B cell (primary cell): Measurements from ENCODE around the gene MEF2B. TPM values are rescaled to one million over a fixed set of nuclear protein-coding genes. Genes with fewer than 3 reads are reported as not detected.

Source experiments
- ATAC-seq: fragments of 200-7000 bp; cut with Tn5 transposase; one replicate; pipeline ENCODE4 v1.10.0; 2021; ENCODE audit warnings: low read depth, mild to moderate bottlenecking, moderate number of reproducible peaks, moderate library complexity
- CTCF ChIA-PET: fragments of 350-600 bp; sonication (Branson Sonifier 250); formaldehyde crosslinking; loops from one replicate; lab custom pipeline; 2021; ENCODE audit warnings: antibody characterized with exemption, inconsistent platforms; lab: Charles Lee
- POLR2A ChIA-PET: fragments of 350-600 bp; sonication (Branson Sonifier 250); formaldehyde crosslinking; loops from one replicate; lab custom pipeline; 2021; ENCODE audit warnings: antibody characterized with exemption; lab: Charles Lee
- DNase-seq: peaks from one replicate; pipeline ENCODE4 v3.0.0; 2013
- H2AFZ ChIP-seq: 2 replicates; pipeline ENCODE4 v1.6.1; 2012; ENCODE audit warnings: mild to moderate bottlenecking, low read depth, low read length; ENCODE audit not compliant: insufficient read depth, poor library complexity, severe bottlenecking
- H3K27ac ChIP-seq, 2 donors: 1 replicate in 1 of 2; 2 replicates in 1 of 2; pipeline ENCODE4 v1.5.1; 2012 to 2013; ENCODE audit warnings: low read length in 2 of 2, mild to moderate bottlenecking in 2 of 2, moderate library complexity in 1 of 2
- H3K27me3 ChIP-seq, 4 experiments: fragments of 200-600 bp in 1 of 4; sonication (generic) in 1 of 4; replicated peaks in 1 of 4; 1 replicate in 2 of 4; 2 replicates in 2 of 4; pipeline versions ENCODE4 v1.6.1 to v1.7.0; 2013 to 2016; ENCODE audit warnings: low read length in 3 of 4, mild to moderate bottlenecking in 2 of 4, mixed read lengths in 1 of 4, moderate library complexity in 1 of 4; ENCODE audit not compliant: insufficient read depth in 4 of 4, control insufficient read depth in 3 of 4; ENCODE audit errors: control extremely low read depth in 1 of 4
- H3K36me3 ChIP-seq, 2 experiments: replicated peaks in 1 of 2; 1 replicate in 1 of 2; 2 replicates in 1 of 2; pipeline versions ENCODE4 v1.6.1 to v1.7.1; 2013; ENCODE audit warnings: low read length in 1 of 2; ENCODE audit not compliant: insufficient read depth in 2 of 2, control insufficient read depth in 1 of 2; ENCODE audit errors: control extremely low read depth in 1 of 2, extremely low read depth in 1 of 2
- H3K4me1 ChIP-seq, 2 donors: fragments of 200-600 bp in 1 of 2; sonication (generic) in 1 of 2; 1 replicate in 1 of 2; 2 replicates in 1 of 2; pipeline versions ENCODE4 v1.5.1 to v1.6.1; 2013 to 2017; ENCODE audit warnings: low read length in 2 of 2; ENCODE audit not compliant: control insufficient read depth in 2 of 2, insufficient read depth in 2 of 2
- H3K4me2 ChIP-seq: replicated peaks from 2 replicates; pipeline ENCODE3; 2012; ENCODE audit warnings: mild to moderate bottlenecking, low read depth, low read length; ENCODE audit not compliant: poor library complexity, severe bottlenecking
- H3K4me3 ChIP-seq, 5 experiments: fragments of 200-600 bp in 1 of 5; sonication (generic) in 1 of 5; 1 replicate in 3 of 5; 2 replicates in 2 of 5; pipeline versions ENCODE4 v1.5.1 to v1.7.0; 2011 to 2016; ENCODE audit warnings: low read length in 4 of 5, mild to moderate bottlenecking in 4 of 5, low read depth in 2 of 5, control low read depth in 1 of 5, moderate library complexity in 1 of 5; ENCODE audit not compliant: insufficient read depth in 1 of 5; ENCODE audit errors: control extremely low read depth in 1 of 5, extremely low read depth in 1 of 5
- H3K79me2 ChIP-seq: fragments of 200-600 bp; sonication (generic); one replicate; pipeline ENCODE4 v1.6.0; 2016; ENCODE audit warnings: low read length; ENCODE audit not compliant: control insufficient read depth, insufficient read depth
- H3K9ac ChIP-seq: fragments of 200-600 bp; sonication (generic); 2 replicates; pipeline ENCODE4 v1.6.1; 2017; ENCODE audit warnings: mild to moderate bottlenecking, low read length, moderate library complexity
- H3K9me3 ChIP-seq, 3 donors: one replicate each; pipeline versions ENCODE4 v1.6.1 to v1.7.1; 2013; ENCODE audit warnings: low read length in 2 of 3; ENCODE audit not compliant: control insufficient read depth in 2 of 3, insufficient read depth in 1 of 3; ENCODE audit errors: control extremely low read depth in 1 of 3
- H4K20me1 ChIP-seq: 2 replicates; pipeline ENCODE4 v1.6.0; 2012; ENCODE audit warnings: mild to moderate bottlenecking, low read length; ENCODE audit not compliant: insufficient read depth, control insufficient read depth, poor library complexity, severe bottlenecking
- H3K27ac Mint-ChIP-seq: one replicate; pipeline ENCODE4 v1.8.0; 2021; ENCODE audit warnings: mixed read lengths
- H3K27me3 Mint-ChIP-seq: one replicate; pipeline ENCODE4 v1.8.0; 2021; ENCODE audit warnings: mixed read lengths
- H3K4me1 Mint-ChIP-seq: one replicate; pipeline ENCODE4 v1.8.0; 2021; ENCODE audit warnings: mixed read lengths
- H3K4me3 Mint-ChIP-seq: one replicate; pipeline ENCODE4 v1.8.0; 2021; ENCODE audit warnings: mixed read lengths
- H3K9me3 Mint-ChIP-seq: one replicate; pipeline ENCODE4 v1.8.0; 2022; ENCODE audit warnings: mixed read lengths; ENCODE audit not compliant: insufficient read depth
- CTCF ChIP-seq: fragments of 200-600 bp; IDR thresholded peaks from one replicate; pipeline ENCODE4 v1.8.0; 2022; ENCODE audit warnings: antibody characterized with exemption, mild to moderate bottlenecking
- EZH2 ChIP-seq: IDR thresholded peaks from 2 replicates; pipeline ENCODE4 v1.6.1; 2012; ENCODE audit warnings: borderline replicate concordance, low read depth, mild to moderate bottlenecking, moderate library complexity, low read length; ENCODE audit not compliant: insufficient read depth, poor library complexity, severe bottlenecking
- WGBS: methylation state at CpG from one replicate; pipeline ENCODE4 v1.1.5; 2013; ENCODE audit warnings: missing lambda C conversion rate; ENCODE audit not compliant: insufficient coverage; 5-methylcytosine and 5-hydroxymethylcytosine counted together
- intact Hi-C: fragments of 100-400 bp; cut with micrococcal nuclease; formaldehyde crosslinking; loops from one replicate; pipeline ENCODE4 v1.10.0; 2022
- polyA plus RNA-seq: library from polyadenylated mRNA; depleted of rRNA; stranded (reverse); fragments of >200 nt; gene quantifications from 2 replicates; pipeline ENCODE4 v1.2.3, GENCODE V29; 2012
- total RNA-seq, 2 donors: library from RNA; stranded (reverse); fragments of 120-200 nt in 1 of 2; gene quantifications; 1 replicate in 1 of 2; 2 replicates in 1 of 2; pipeline versions ENCODE4 v1.2.3 to v1.2.4, GENCODE V29; 2013 to 2022

Gene MEF2B
- total and polyA plus RNA-seq, 2 donors (not counting 1 experiment from before 2014, with no cell fraction given) = 4.6 to 5.5 TPM

- H3K4me1 Mint-ChIP-seq = peaks cover 4% of the 10 kb centered on the region
- H3K36me3 ChIP-seq = no peaks in the 10 kb centered on the region
- peaks cover 0 to 63% (median 31%) of the 10 kb centered on the region in 4 experiments for H3K27me3 ChIP-seq
- TF ChIP-seq EZH2 (no peak), CTCF (no peak)
- ATAC-seq (no peak), DNase-seq (no peak)
- intact Hi-C loops = no loop called here
- no peak overlapping the region for H3K4me2 ChIP-seq
- H3K79me2 ChIP-seq = no peaks in the 10 kb centered on the region
- peaks cover 0 to 9% of the 10 kb centered on the region in 2 donors for H3K4me1 ChIP-seq
- CTCF ChIA-PET = interaction anchor here (0.7 kb wide), 1 partner anchor 10 kb away, joined by 4 read pairs; the partner anchor contains the start of gene NR2C2AP
- H3K4me3 Mint-ChIP-seq = no peak overlapping the region
- 48% methylated on average over 12 of the region's 21 CpGs for WGBS
- H3K9ac ChIP-seq = no peak overlapping the region
- H3K27me3 Mint-ChIP-seq = peaks cover 51% of the 10 kb centered on the region
- no peaks in the 10 kb centered on the region for H4K20me1 ChIP-seq
- no peaks in the 10 kb centered on the region for H3K9me3 Mint-ChIP-seq
- POLR2A ChIA-PET = no interaction called here
- peaks cover 0 to 23% (median 0%) of the 10 kb centered on the region in 3 donors for H3K9me3 ChIP-seq
- no peak overlapping the region for H2AFZ ChIP-seq
- H3K4me3 ChIP-seq = no peak overlapping the region
- no peak overlapping the region for H3K27ac Mint-ChIP-seq
- no peak overlapping the region for H3K27ac ChIP-seq
These were observed 43.5 kb upstream of the MEF2B start for GRCh38 chr19:19213426-19214158.

GRCh38 chr19:19212916-19213315, 42.9 kb upstream of the MEF2B start:
- H3K9me3 ChIP-seq = peaks cover 0 to 25% (median 0%) of the 10 kb centered on the region in 3 donors
- ChIA-PET POLR2A (no interaction called here), CTCF (no interaction called here)
- no peak overlapping the region for H3K27ac Mint-ChIP-seq
- H3K27me3 Mint-ChIP-seq = peaks cover 51% of the 10 kb centered on the region
- H3K27ac ChIP-seq = no peak overlapping the region
- H2AFZ ChIP-seq = no peak overlapping the region
- DNase-seq (no peak), ATAC-seq (no peak)
- intact Hi-C loops = no loop called here
- H3K4me3 Mint-ChIP-seq = no peak overlapping the region
- no peak overlapping the region for H3K9ac ChIP-seq
- H3K4me2 ChIP-seq = no peak overlapping the region
- H3K4me1 Mint-ChIP-seq = peaks cover 4% of the 10 kb centered on the region
- 26% methylated on average over 6 of the region's 7 CpGs for WGBS
- peaks cover 3 to 10% of the 10 kb centered on the region in 2 donors for H3K4me1 ChIP-seq
- H4K20me1 ChIP-seq = no peaks in the 10 kb centered on the region
- H3K79me2 ChIP-seq = no peaks in the 10 kb centered on the region
- no peaks in the 10 kb centered on the region for H3K36me3 ChIP-seq
- H3K9me3 Mint-ChIP-seq = no peaks in the 10 kb centered on the region
- no peak overlapping the region for H3K4me3 ChIP-seq
- peaks cover 0 to 63% (median 31%) of the 10 kb centered on the region in 4 experiments for H3K27me3 ChIP-seq
- no peak for TF ChIP-seq EZH2
